ENCODE measurements around the gene GAN.
"Not testable (repeated sequence)": the region's sequence is repeated elsewhere in the genome, so short reads cannot be mapped to it uniquely, and the experiment has no call there.

GAN gene

GRCh38 chr16:81329947-81330346 lies 15.2 kb downstream of the GAN start:
- Histone ChIP-seq H3F3A (ENCODE audit: control insufficient read depth, insufficient read depth) (no peaks in the 10 kb centered on the region), H3K9me2 (replicated peaks; ENCODE audit: control insufficient read depth, low read length) (no peaks in the 10 kb centered on the region), H3K79me2 (ENCODE audit: control insufficient read depth, low read length) (peaks cover 31% of the 10 kb centered on the region), H3K9me3 (ENCODE audit: control insufficient read depth, insufficient read depth, low read length) (no peaks in the 10 kb centered on the region), H3K36me3 (ENCODE audit: control insufficient read depth, low read length) (no peaks in the 10 kb centered on the region), H4K20me1 (ENCODE audit: control insufficient read depth, insufficient read depth, low read depth, low read length) (no peaks in the 10 kb centered on the region), H3K27me3 (ENCODE audit: control insufficient read depth, low read length) (no peaks in the 10 kb centered on the region), H3K4me3 (ENCODE audit: low read length) (no peak overlapping the region), H3K27ac (ENCODE audit: low read depth, low read length) (no peak overlapping the region), H3K4me2 (ENCODE audit: low read length) (no peak overlapping the region), H3K4me1 (ENCODE audit: control insufficient read depth, low read length) (no peaks in the 10 kb centered on the region)
- TF ChIP-seq, protein P1, sequence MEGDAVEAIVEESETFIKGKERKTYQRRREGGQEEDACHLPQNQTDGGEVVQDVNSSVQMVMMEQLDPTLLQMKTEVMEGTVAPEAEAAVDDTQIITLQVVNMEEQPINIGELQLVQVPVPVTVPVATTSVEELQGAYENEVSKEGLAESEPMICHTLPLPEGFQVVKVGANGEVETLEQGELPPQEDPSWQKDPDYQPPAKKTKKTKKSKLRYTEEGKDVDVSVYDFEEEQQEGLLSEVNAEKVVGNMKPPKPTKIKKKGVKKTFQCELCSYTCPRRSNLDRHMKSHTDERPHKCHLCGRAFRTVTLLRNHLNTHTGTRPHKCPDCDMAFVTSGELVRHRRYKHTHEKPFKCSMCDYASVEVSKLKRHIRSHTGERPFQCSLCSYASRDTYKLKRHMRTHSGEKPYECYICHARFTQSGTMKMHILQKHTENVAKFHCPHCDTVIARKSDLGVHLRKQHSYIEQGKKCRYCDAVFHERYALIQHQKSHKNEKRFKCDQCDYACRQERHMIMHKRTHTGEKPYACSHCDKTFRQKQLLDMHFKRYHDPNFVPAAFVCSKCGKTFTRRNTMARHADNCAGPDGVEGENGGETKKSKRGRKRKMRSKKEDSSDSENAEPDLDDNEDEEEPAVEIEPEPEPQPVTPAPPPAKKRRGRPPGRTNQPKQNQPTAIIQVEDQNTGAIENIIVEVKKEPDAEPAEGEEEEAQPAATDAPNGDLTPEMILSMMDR (IDR thresholded peaks at IDR 0.05; ENCODE audit: low read depth, low read length, poor library complexity, severe bottlenecking), result no peak
- no peak for TF ChIP-seq EZH2phosphoT487 (IDR thresholded peaks at IDR 0.05; ENCODE audit: borderline replicate concordance, low read length)

- H3K27ac ChIP-seq (ENCODE audit: low read depth, low read length), result no peak overlapping the region
- H3K36me3 ChIP-seq (ENCODE audit: control insufficient read depth, low read length), result no peaks in the 10 kb centered on the region
- no peaks in the 10 kb centered on the region for H3K9me3 ChIP-seq (ENCODE audit: control insufficient read depth, insufficient read depth, low read length)
- TF ChIP-seq, protein P1 (IDR thresholded peaks at IDR 0.05; ENCODE audit: low read depth, low read length, poor library complexity, severe bottlenecking), result no peak
- TF ChIP-seq EZH2phosphoT487 (IDR thresholded peaks at IDR 0.05; ENCODE audit: borderline replicate concordance, low read length), result no peak
- H3K9me2 ChIP-seq (replicated peaks; ENCODE audit: control insufficient read depth, low read length), result no peaks in the 10 kb centered on the region
- H3K4me3 ChIP-seq (ENCODE audit: low read length), result no peak overlapping the region
- H3K4me2 ChIP-seq (ENCODE audit: low read length), result no peak overlapping the region
- H3K4me1 ChIP-seq (ENCODE audit: control insufficient read depth, low read length), result no peaks in the 10 kb centered on the region
- no peaks in the 10 kb centered on the region for H4K20me1 ChIP-seq (ENCODE audit: control insufficient read depth, insufficient read depth, low read depth, low read length)
- H3K79me2 ChIP-seq (ENCODE audit: control insufficient read depth, low read length), result peaks cover 12% of the 10 kb centered on the region
- H3F3A ChIP-seq (ENCODE audit: control insufficient read depth, insufficient read depth), result no peaks in the 10 kb centered on the region
- no peaks in the 10 kb centered on the region for H3K27me3 ChIP-seq (ENCODE audit: control insufficient read depth, low read length)
Observed at GRCh38 chr16:81333356-81333755, 18.6 kb downstream of the GAN start.

DNA sequence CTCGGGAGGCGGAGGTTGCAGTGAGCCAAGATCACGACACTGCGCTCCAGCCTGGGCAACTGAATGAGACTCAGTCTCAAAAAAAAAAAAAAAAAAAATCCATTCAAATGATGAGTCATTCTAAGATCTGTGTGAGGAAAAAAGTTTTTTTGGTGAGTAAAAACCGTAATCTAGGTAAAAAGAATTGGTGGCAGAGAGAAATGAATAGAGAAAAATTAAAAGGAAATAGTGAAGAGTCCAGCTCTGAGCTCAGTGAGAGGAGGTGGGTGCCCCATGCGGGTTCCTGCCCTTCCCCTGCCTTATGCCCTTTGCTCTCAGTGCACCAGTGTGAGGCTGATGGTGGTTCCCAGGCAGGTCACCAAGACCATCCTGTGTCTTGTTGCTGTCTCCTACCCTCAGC lies 20.9 kb downstream of the GAN start:
- H3K79me2 ChIP-seq (ENCODE audit: control insufficient read depth, low read length), result peaks cover 10% of the 10 kb centered on the region
- H3K4me2 ChIP-seq (ENCODE audit: low read length), result no peak overlapping the region
- TF ChIP-seq, protein P1 (IDR thresholded peaks at IDR 0.05; ENCODE audit: low read depth, low read length, poor library complexity, severe bottlenecking), result no peak
- TF ChIP-seq EZH2phosphoT487 (IDR thresholded peaks at IDR 0.05; ENCODE audit: borderline replicate concordance, low read length), result no peak
- no peak overlapping the region for H3K27ac ChIP-seq (ENCODE audit: low read depth, low read length)
- no peaks in the 10 kb centered on the region for H3F3A ChIP-seq (ENCODE audit: control insufficient read depth, insufficient read depth)
- no peaks in the 10 kb centered on the region for H3K4me1 ChIP-seq (ENCODE audit: control insufficient read depth, low read length)
- H3K4me3 ChIP-seq (ENCODE audit: low read length), result no peak overlapping the region
- no peaks in the 10 kb centered on the region for H3K36me3 ChIP-seq (ENCODE audit: control insufficient read depth, low read length)
- no peaks in the 10 kb centered on the region for H4K20me1 ChIP-seq (ENCODE audit: control insufficient read depth, insufficient read depth, low read depth, low read length)
- no peaks in the 10 kb centered on the region for H3K9me2 ChIP-seq (replicated peaks; ENCODE audit: control insufficient read depth, low read length)
- H3K9me3 ChIP-seq (ENCODE audit: control insufficient read depth, insufficient read depth, low read length), result no peaks in the 10 kb centered on the region
- no peaks in the 10 kb centered on the region for H3K27me3 ChIP-seq (ENCODE audit: control insufficient read depth, low read length)

GRCh38 chr16:81337097-81337496 lies 22.3 kb downstream of the GAN start:
- Histone ChIP-seq H3K27me3 (ENCODE audit: control insufficient read depth, low read length) (no peaks in the 10 kb centered on the region), H3K36me3 (ENCODE audit: control insufficient read depth, low read length) (no peaks in the 10 kb centered on the region)

GRCh38 chr16:81345172-81345571 lies 30.4 kb downstream of the GAN start:
- not testable (repeated sequence) for H3K27me3 ChIP-seq (ENCODE audit: control insufficient read depth, low read length); H3K79me2 ChIP-seq (ENCODE audit: control insufficient read depth, low read length); H3K4me3 ChIP-seq (ENCODE audit: low read length); H3K27ac ChIP-seq (ENCODE audit: low read depth, low read length); H3K36me3 ChIP-seq (ENCODE audit: control insufficient read depth, low read length); H3K4me1 ChIP-seq (ENCODE audit: control insufficient read depth, low read length); H3K9me2 ChIP-seq (replicated peaks; ENCODE audit: control insufficient read depth, low read length); H4K20me1 ChIP-seq (ENCODE audit: control insufficient read depth, insufficient read depth, low read depth, low read length); H3F3A ChIP-seq (ENCODE audit: control insufficient read depth, insufficient read depth); H3K4me2 ChIP-seq (ENCODE audit: low read length)
- peaks cover 16% of the 10 kb centered on the region for H3K9me3 ChIP-seq (ENCODE audit: control insufficient read depth, insufficient read depth, low read length)

More at GRCh38 chr16:81337097-81337496, 22.3 kb downstream of the GAN start:
- Histone ChIP-seq H3K4me1 (ENCODE audit: control insufficient read depth, low read length) (no peaks in the 10 kb centered on the region), H3K27ac (ENCODE audit: low read depth, low read length) (no peak overlapping the region), H3K9me2 (replicated peaks; ENCODE audit: control insufficient read depth, low read length) (no peaks in the 10 kb centered on the region), H3K79me2 (ENCODE audit: control insufficient read depth, low read length) (peaks cover 10% of the 10 kb centered on the region), H3F3A (ENCODE audit: control insufficient read depth, insufficient read depth) (no peaks in the 10 kb centered on the region), H3K9me3 (ENCODE audit: control insufficient read depth, insufficient read depth, low read length) (no peaks in the 10 kb centered on the region), H3K4me3 (ENCODE audit: low read length) (no peak overlapping the region), H4K20me1 (ENCODE audit: control insufficient read depth, insufficient read depth, low read depth, low read length) (no peaks in the 10 kb centered on the region), H3K4me2 (ENCODE audit: low read length) (no peak overlapping the region)
- TF ChIP-seq, protein P1 (IDR thresholded peaks at IDR 0.05; ENCODE audit: low read depth, low read length, poor library complexity, severe bottlenecking), result no peak
- no peak for TF ChIP-seq EZH2phosphoT487 (IDR thresholded peaks at IDR 0.05; ENCODE audit: borderline replicate concordance, low read length)
